HG03135 (cell line): ENCODE results near the gene DPRX.

Source experiments
- ATAC-seq: cut with Tn5 transposase; IDR thresholded peaks from one replicate; pipeline ENCODE4 v1.9.1; 2021; ENCODE audit warnings: mild to moderate bottlenecking, moderate library complexity; ENCODE audit not compliant: unreplicated experiment

Gene DPRX, protein sequence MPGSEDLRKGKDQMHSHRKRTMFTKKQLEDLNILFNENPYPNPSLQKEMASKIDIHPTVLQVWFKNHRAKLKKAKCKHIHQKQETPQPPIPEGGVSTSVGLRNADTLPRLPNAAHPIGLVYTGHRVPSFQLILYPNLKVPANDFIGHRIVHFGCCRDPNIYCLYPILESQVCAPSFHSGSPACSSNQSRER

DNA sequence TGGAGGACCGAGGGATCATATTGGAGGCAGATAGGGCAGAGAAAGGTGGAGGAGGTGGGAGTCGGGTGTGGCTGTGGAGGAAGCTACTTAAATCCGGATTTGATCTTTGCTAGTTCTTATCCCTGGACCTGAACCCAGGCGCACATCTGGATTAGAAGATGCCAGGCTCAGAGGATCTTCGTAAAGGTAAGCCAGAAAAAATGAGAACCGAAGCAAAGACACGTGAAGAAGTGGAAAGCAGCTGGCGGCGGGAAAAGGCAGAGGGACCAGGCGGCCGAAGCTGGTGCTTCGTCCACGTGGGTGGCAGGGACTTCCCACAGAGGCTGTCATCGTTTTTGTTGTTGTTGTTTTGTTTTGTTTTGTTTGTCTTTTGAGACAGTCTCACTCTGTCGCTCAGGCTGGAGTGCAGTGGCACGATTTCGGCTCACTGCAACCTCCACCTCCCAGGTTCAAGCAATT, at the start of gene DPRX:
DPRX (plus strand) TSS at position 51 of the 459 bp plus-strand sequence; CDS start at position 159, 108 bp downstream.
- no peak for ATAC-seq

DNA sequence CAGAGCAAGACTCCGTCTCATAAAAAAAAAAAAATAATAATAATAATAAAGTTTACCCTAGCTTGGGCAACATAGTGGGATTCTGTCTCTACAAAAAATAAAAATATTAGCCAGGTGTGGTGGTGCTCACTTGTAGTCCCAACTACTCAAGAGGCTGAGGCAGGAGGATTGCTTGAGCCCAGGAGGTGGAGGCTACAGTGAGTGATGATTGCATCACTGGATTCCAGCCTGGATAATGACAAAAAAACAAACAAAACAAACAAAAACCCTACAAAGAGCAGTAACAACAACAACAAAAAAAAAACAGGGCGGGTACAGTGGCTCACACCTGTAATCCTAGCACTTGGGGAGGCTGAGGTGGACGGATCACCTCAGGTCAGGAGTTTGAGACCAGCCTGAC, 48.6 kb upstream of the DPRX start:
- no peak for ATAC-seq

DNA sequence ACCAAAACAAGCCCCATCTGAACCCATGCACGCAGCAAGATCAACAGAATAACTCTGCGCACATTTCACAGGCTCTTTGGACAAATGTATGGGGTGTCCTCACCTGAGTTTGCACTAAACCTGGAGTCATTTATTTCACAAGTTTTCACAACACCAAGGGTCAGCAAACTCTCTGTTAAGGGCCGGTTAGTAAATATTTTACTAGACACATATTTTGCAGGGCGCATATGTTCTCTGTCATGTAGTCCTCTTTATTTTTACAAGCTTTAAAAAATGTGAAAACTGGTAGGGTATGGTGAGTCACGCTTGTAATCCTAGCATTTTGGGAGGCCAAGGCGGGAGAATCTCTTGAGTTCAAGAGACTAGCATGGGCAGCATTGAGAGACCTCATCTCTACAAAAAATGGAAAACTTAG, 45.5 kb upstream of the DPRX start:
- no peak for ATAC-seq

- ATAC-seq = no peak
These were observed 36.8 kb upstream of the DPRX start for GRCh38 chr19:53594811-53595509.

GRCh38 chr19:53595510-53595867, 36.3 kb upstream of the DPRX start:
- ATAC-seq = no peak

GRCh38 chr19:53596056-53596455, 35.7 kb upstream of the DPRX start:
- no peak for ATAC-seq

GRCh38 chr19:53597023-53597422, 34.8 kb upstream of the DPRX start:
- ATAC-seq = no peak

DNA sequence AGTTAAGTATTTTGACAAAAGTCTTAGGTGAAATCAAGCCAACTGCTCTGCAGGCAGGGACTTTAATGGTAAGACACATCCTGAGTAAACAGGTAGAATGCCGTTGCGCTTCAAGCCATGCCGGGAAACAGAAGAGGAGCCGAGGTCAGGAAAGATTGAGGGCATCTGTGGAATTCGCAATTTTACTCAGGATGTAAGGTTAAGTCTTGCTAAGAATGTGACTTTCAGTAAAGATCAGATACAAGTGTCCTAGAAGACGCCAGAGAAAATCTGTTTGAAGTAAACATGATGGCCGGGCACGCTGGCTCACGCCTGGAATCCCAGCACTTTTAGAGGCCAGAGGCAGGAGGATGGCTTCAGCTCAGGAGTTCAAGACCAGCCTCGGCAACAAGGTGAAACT, 33.4 kb upstream of the DPRX start:
- no peak for ATAC-seq

GRCh38 chr19:53600217-53600616, 31.6 kb upstream of the DPRX start:
- no peak for ATAC-seq

DNA sequence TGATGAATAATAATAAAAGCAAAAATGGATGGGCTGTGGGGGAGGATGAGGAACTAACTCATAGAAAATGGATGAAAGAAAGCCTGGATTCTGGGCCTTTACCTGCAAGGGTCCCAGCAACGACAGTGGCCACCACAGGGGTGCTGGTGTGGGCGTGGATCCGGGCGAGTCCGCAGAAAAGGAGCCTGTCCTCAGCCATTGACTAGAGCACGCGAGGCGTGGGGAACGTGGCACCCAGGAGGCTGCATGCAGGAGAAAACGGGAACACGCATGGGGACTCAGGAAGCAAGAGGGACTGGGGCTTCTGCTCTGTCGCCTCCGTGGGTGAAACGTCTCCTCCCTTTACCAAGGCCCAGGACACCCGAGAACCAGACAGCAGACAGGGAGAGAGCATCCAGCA, 25.8 kb upstream of the DPRX start:
- ATAC-seq = no peak

DNA sequence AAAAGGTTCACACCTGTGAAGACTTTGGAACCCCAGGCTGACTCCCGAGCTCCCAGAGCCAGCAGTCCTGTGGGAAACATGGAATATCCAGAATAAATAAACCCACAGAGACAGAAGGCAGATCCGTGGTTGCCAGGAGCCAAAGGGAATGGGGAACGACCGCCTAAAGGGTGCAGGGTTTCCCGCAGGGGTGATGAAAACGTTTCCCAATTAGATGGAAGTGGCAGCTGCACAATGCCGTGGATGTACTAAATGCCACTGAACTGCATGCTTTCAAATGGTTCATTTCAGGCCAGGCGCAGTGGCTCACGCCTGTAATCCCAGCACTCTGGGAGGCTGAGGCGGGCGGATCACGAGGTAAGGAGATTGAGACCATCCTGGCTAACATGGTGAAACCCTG, 23.4 kb upstream of the DPRX start:
- no peak for ATAC-seq

DNA sequence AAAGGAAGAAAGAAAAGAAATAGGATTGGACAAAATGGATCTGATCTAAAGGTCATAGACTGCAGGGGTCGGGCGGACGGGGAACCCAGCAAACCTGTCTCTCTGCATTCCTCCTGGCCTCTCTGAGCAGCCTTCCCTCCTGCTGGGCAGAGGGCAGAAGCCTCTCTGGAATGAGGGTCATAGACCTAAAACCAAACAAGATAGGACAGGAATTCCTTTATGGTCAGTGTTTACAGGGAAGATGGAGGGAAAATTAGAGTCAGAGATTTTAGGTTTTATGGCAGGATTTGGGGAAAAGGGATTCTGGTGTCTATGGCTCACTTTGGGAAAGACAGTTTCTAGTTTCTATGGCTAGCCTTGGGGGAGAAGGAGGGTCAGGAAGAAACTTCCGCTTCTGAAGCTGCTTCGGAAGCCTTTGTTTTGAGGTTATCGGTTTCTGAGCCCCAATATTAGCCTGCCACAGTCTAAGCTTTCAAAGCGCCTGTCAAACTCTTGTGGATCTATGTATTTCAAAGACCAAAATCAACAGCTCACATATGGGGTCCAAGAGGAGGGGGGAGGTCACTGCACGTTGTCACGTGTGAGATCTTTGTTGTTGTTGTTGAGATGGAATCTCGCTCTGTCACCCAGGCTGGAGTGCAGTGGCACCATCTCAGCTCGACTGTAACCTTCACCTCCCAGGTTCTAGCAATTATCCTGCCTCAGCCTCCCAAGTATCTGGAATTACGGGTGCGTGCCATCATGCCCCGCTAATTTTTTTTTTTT, 18.9 kb upstream of the DPRX start:
- ATAC-seq = no peak

DNA sequence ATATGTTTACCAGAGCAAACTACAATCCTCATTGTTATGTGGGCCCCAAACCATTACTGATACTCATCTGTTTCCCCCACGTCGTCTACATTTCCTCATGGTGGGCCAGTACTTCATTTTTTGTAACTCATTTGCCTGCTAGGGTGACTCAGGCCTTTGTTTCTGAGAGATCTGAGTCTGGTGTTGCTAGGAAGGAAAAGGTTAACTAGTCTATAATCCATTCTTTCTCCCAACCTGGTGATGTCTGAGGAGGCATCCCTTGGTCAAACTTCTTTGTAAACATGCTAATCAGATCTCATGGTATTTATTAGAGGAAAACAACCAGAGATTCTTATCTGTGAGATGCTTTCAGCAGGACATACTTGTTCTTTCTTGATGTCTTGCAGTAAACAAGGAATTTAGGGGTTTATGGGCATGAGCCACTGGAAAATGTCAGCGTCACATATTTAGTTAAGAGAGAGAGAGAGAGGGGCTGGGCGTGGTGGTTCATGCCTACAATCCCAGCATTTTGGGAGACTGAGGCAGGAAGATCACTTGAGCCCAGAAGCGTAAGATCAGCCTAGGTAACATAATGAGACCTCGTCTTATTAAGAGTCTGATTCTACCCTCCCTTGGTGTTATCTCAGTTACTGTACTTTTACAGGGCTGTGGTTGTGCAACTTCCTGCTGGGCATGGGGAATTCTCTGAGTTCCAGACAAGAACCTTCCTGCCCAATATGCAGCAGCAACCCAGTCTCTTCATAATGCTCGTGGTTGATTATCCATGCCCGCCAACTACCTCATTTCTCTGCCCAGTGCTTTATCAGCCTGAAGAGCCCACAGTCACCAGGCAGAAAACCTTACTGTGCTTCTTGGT, 9.7 kb upstream of the DPRX start:
- ATAC-seq = no peak

- ATAC-seq = no peak
These were observed 6.8 kb upstream of the DPRX start for GRCh38 chr19:53624771-53625545.

DNA sequence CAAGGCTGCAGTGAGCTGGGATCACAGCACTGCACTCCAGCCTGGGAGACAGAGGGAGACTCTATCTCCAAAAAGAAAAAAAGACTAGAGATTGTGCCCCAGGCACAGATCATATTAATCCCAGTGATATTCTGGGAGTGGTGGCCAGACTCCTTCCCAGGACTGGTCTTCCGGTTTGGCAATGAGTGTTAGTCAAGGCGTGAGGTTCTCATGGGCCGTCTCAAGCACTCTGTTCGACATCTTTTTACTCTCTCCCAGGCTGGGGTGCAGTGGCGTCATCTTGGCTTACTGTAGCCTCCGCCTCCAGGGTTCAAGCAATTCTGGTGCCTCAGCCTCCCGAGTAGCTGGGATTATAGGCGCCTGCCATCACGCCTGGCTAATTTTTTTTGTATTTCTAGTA, 5.3 kb upstream of the DPRX start:
- no peak for ATAC-seq

DNA sequence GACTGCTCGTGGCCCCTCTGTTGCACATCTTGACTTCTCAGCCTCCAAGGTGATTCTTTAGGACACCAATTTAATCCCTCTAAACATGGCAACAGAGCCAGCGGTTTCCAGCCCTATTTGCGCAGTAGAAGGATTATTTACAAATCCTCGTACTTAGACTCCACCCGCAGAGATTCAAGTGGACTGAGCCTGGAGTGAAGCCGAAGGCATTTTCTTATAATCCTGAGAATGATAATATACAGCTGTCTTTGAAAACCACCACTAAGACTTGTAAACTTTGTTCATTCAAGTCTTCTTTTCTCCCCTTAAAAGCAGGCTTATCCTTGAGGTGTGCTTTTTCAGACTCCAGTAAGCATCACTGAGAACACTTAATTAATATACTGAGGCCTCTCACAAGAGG, 4.8 kb upstream of the DPRX start:
- ATAC-seq = no peak

GRCh38 chr19:53634768-53635167, 3.0 kb downstream of the DPRX start:
- ATAC-seq = no peak

DNA sequence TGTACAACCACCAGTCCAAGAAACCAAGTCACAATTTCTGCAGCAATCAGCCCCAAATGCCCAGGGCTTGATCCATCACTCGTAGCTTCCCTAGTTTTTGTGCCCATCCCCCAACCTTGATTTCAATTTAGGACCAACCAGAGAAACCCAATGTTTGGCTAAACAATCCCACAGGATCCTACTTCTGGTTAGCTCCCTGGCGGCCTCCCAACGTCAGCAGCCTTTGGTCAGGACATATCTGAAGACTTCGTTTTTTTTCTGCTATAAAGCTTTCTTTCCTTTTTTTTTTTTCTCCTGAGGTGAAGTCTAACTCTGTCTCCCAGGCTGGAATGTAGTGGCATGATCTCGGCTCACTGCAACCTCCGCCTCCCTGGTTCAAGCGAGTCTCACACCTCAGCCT, 7.7 kb downstream of the DPRX start:
- ATAC-seq = no peak

- ATAC-seq = no peak
These were observed 10.7 kb downstream of the DPRX start for GRCh38 chr19:53642381-53643099.
